Measurements from ENCODE around the gene MYBBP1A.
"Not testable (repeated sequence)": the region's sequence is repeated elsewhere in the genome, so short reads cannot be mapped to it uniquely, and the experiment has no call there.

MYBBP1A gene

DNA sequence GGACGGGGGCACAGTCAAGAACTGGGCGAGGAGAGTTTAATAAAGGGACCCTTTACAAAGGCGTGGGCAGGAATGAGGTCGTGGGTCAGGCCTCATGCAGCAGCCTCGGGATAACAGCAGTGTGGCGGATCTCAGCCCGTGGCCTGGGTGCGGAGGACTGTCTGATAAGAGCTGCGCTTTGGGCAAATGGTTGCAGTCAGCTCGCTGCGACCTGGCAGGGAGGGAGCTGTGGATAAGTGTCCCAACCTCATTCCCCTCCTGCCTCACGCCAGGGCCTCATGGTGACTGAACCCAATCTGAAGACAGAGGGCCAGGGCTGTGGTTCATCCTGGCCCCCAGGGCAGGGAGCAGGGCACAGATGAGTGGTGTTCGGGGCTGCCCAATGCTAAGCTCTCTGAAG is 42.8 kb upstream of the MYBBP1A start:
- no peaks in the 10 kb centered on the region for H3K36me3 ChIP-seq (ENCODE audit: control insufficient read depth, insufficient read depth, low read length)
- H3K4me3 ChIP-seq (ENCODE audit: low read depth, low read length), result no peak overlapping the region
- no peaks in the 10 kb centered on the region for H3K79me2 ChIP-seq
- no peak overlapping the region for H2AFZ ChIP-seq
- no peak overlapping the region for H3K27ac ChIP-seq
- TF ChIP-seq, protein P1, sequence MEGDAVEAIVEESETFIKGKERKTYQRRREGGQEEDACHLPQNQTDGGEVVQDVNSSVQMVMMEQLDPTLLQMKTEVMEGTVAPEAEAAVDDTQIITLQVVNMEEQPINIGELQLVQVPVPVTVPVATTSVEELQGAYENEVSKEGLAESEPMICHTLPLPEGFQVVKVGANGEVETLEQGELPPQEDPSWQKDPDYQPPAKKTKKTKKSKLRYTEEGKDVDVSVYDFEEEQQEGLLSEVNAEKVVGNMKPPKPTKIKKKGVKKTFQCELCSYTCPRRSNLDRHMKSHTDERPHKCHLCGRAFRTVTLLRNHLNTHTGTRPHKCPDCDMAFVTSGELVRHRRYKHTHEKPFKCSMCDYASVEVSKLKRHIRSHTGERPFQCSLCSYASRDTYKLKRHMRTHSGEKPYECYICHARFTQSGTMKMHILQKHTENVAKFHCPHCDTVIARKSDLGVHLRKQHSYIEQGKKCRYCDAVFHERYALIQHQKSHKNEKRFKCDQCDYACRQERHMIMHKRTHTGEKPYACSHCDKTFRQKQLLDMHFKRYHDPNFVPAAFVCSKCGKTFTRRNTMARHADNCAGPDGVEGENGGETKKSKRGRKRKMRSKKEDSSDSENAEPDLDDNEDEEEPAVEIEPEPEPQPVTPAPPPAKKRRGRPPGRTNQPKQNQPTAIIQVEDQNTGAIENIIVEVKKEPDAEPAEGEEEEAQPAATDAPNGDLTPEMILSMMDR (IDR thresholded peaks at IDR 0.05), result no peak
- peaks cover 6% of the 10 kb centered on the region for H3K4me1 ChIP-seq
- H3K4me2 ChIP-seq (ENCODE audit: low read length), result no peak overlapping the region
- no peaks in the 10 kb centered on the region for H3K27me3 ChIP-seq (ENCODE audit: control insufficient read depth, insufficient read depth, low read length)
- H3K9ac ChIP-seq, result no peak overlapping the region
- no peaks in the 10 kb centered on the region for H3K9me3 ChIP-seq (ENCODE audit: control insufficient read depth, low read length)

DNA sequence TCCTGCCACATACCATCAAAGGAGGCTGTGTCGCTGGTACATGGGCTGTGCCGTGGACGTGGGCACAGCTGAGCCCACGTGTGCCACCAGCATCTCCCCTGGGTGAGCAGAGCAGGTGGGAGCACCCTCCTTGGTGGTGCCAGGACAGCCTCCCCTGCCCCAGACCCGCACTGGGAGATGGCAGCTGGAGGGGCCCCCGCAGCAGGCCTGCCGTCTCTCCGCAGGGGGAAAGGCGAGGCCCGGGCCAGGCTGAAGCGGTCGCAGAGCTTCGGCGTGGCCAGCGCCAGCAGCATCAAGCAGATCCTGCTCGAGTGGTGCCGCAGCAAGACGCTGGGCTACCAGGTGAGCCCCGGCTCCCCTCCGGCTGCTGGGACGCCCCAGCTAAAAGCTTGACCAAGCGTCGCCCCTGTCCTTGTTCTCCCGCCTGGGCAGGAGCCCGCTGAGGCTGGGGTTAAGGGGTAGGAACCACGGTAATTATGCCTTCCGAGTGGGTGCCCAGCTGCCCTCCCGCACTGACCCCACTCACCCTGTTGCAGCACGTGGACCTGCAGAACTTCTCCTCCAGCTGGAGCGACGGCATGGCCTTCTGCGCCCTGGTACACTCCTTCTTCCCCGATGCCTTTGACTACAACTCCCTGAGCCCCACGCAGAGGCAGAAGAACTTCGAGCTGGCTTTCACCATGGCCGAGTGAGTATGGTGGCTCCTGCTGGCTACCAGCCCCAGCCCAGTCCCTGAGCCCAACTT is 41.6 kb upstream of the MYBBP1A start:
- H3K36me3 ChIP-seq (ENCODE audit: control insufficient read depth, insufficient read depth, low read length), result no peaks in the 10 kb centered on the region
- H2AFZ ChIP-seq, result no peak overlapping the region
- no peak overlapping the region for H3K9ac ChIP-seq
- no peak overlapping the region for H3K4me2 ChIP-seq (ENCODE audit: low read length)
- H3K9me3 ChIP-seq (ENCODE audit: control insufficient read depth, low read length), result no peaks in the 10 kb centered on the region
- H3K4me1 ChIP-seq, result peaks cover 6% of the 10 kb centered on the region
- H3K79me2 ChIP-seq, result no peaks in the 10 kb centered on the region
- TF ChIP-seq, protein P1 (IDR thresholded peaks at IDR 0.05), result no peak
- H3K4me3 ChIP-seq (ENCODE audit: low read depth, low read length), result no peak overlapping the region
- H3K27ac ChIP-seq, result no peak overlapping the region
- H3K27me3 ChIP-seq (ENCODE audit: control insufficient read depth, insufficient read depth, low read length), result no peaks in the 10 kb centered on the region

DNA sequence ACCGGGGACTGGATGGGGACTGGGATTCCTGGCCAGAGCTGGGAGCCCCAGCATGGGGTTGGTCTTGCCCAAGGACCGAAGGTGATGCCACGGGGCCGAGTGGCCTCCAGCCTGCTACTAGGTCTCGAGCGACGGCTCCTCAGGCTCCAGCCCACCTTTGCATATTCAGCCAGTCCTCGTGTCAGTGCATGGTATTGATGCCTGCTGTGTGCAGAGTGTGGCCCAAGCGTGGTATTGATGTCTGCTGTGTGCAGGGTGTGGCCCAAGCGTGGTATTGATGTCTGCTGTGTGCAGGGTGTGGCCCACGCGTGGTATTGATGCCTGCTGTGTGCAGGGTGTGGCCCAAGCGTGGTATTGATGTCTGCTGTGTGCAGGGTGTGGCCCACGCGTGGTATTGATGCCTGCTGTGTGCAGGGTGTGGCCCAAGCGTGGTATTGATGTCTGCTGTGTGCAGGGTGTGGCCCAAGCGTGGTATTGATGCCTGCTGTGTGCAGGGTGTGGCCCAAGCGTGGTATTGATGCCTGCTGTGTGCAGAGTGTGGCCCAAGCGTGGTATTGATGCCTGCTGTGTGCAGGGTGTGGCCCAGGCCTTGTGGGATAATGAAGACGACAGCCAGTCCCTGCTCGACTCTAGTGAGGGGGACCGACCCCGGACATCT is 40.6 kb upstream of the MYBBP1A start:
- not testable (repeated sequence) for H3K9me3 ChIP-seq (ENCODE audit: control insufficient read depth, low read length); H3K27ac ChIP-seq; H3K36me3 ChIP-seq (ENCODE audit: control insufficient read depth, insufficient read depth, low read length); H3K9ac ChIP-seq; H3K4me2 ChIP-seq (ENCODE audit: low read length); H3K4me1 ChIP-seq; H3K27me3 ChIP-seq (ENCODE audit: control insufficient read depth, insufficient read depth, low read length); H3K79me2 ChIP-seq; H3K4me3 ChIP-seq (ENCODE audit: low read depth, low read length)
- H2AFZ ChIP-seq, result peak overlapping the region; percentile 88

DNA sequence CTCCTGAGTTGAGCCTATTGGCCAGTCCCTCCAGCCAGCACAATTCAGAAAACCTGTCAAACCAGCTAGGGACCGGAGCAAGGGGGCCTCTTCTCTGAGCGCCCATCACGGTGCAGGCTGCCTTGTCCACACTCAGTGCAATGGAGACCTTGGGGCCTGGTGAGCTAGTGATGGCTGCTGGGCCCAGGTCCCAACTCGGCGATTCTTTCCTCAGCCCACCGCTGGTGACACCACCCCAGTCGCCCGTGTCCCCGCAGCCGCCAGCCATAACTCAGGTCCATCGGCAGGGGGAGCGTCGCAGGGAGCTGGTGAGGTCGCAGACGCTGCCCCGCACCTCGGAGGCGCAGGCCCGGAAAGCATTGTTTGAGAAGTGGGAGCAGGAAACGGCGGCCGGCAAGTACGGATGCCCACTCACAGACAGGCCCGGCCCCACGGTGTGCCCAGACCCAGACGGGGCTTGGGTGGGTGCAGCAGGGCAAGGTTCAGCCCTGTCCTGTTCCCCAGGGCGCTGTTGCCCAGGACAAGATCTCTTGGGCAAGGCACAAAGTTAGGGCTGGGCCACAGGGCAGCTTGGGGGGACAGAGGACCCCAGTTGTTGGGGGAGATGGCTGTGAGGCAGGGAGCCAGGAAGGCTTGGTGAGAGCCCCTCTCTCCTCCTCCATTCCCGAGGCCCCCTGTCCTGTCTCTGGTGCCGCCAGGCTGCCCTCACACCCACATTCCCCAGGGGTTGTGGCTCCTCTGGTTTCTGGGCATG is 39.9 kb upstream of the MYBBP1A start:
- Histone ChIP-seq H3K9ac (no peak overlapping the region), H3K27me3 (ENCODE audit: control insufficient read depth, insufficient read depth, low read length) (no peaks in the 10 kb centered on the region), H3K4me3 (ENCODE audit: low read depth, low read length) (no peak overlapping the region), H3K9me3 (ENCODE audit: control insufficient read depth, low read length) (no peaks in the 10 kb centered on the region), H3K79me2 (no peaks in the 10 kb centered on the region), H3K36me3 (ENCODE audit: control insufficient read depth, insufficient read depth, low read length) (no peaks in the 10 kb centered on the region), H3K4me1 (peaks cover 6% of the 10 kb centered on the region), H3K27ac (no peak overlapping the region), H3K4me2 (ENCODE audit: low read length) (no peak overlapping the region), H2AFZ (peak overlapping the region; percentile 88)
- TF ChIP-seq, protein P1 (IDR thresholded peaks at IDR 0.05), result peak; percentile 63

DNA sequence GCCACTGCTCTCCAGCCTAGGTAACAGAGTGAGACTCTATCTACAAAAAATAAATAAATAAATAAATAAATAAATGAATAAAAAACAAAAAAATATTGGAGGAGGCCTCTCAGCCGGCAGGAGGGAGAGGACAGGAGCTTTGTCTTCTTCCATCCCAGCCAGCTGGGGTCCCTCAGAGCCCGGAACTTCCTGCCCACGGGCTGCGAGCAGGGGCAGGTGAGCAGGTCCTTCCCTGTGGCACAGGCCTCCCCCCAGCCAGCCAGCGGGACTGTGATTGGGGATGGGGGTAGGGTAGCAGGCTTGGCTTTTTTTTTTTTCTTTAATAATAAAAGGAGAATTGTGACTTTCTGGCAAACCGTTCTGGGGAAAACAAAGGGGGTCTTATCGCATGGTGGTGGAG is 39.2 kb upstream of the MYBBP1A start:
- Histone ChIP-seq H3K36me3 (ENCODE audit: control insufficient read depth, insufficient read depth, low read length) (no peaks in the 10 kb centered on the region), H3K9ac (no peak overlapping the region), H3K9me3 (ENCODE audit: control insufficient read depth, low read length) (no peaks in the 10 kb centered on the region), H3K79me2 (no peaks in the 10 kb centered on the region), H3K27ac (no peak overlapping the region), H3K4me1 (peaks cover 6% of the 10 kb centered on the region), H2AFZ (peak overlapping the region; percentile 88), H3K4me3 (ENCODE audit: low read depth, low read length) (no peak overlapping the region), H3K4me2 (ENCODE audit: low read length) (no peak overlapping the region), H3K27me3 (ENCODE audit: control insufficient read depth, insufficient read depth, low read length) (no peaks in the 10 kb centered on the region)
- TF ChIP-seq, protein P1 (IDR thresholded peaks at IDR 0.05), result no peak

Data from parathyroid adenoma (tissue), 2 donors.